ENCODE measurements around the gene NANOS2.

DNA sequence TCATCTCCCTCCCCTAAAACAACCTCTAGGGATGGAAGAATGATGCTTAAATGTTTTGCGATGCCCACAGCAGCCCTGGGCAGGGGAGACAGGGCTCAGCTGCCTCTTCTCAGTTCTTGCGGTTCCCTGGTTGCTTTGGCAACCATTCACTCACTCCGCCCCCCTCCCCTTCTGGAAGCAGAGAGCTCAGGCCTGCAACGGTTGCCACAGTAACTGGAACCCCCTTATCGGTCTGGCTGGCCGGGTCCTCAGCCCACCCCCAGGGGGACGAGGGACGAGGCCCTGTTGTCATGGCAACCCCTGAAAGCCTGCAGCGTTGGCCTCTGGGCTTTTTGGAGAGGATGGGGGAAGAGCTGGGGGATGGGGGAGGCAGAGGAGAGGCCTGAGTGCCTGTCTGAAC is 39.6 kb upstream of the NANOS2 start:
- TF ChIP-seq, protein P1, sequence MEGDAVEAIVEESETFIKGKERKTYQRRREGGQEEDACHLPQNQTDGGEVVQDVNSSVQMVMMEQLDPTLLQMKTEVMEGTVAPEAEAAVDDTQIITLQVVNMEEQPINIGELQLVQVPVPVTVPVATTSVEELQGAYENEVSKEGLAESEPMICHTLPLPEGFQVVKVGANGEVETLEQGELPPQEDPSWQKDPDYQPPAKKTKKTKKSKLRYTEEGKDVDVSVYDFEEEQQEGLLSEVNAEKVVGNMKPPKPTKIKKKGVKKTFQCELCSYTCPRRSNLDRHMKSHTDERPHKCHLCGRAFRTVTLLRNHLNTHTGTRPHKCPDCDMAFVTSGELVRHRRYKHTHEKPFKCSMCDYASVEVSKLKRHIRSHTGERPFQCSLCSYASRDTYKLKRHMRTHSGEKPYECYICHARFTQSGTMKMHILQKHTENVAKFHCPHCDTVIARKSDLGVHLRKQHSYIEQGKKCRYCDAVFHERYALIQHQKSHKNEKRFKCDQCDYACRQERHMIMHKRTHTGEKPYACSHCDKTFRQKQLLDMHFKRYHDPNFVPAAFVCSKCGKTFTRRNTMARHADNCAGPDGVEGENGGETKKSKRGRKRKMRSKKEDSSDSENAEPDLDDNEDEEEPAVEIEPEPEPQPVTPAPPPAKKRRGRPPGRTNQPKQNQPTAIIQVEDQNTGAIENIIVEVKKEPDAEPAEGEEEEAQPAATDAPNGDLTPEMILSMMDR (conservative IDR thresholded peaks at IDR 0.05; ENCODE audit: low read depth, low read length) = no peak
- TF ChIP-seq NFE2L2 (IDR thresholded peaks at IDR 0.05; ENCODE audit: low read depth, low read length) (no peak), POLR2A (IDR thresholded peaks at IDR 0.05; ENCODE audit: low read depth, low read length) (no peak), RAD21 (IDR thresholded peaks at IDR 0.05; ENCODE audit: low read length) (no peak), MXI1 (IDR thresholded peaks at IDR 0.05; ENCODE audit: borderline replicate concordance, low read depth, low read length) (no peak), MAZ (IDR thresholded peaks at IDR 0.05; ENCODE audit: borderline replicate concordance, low read depth, low read length) (no peak), CHD1 (IDR thresholded peaks at IDR 0.05; ENCODE audit: low read depth, low read length) (no peak), MAFK (IDR thresholded peaks at IDR 0.05; ENCODE audit: low read depth, low read length) (no peak), RFX5 (IDR thresholded peaks at IDR 0.05; ENCODE audit: low read depth, low read length) (no peak), CEBPB (IDR thresholded peaks at IDR 0.05; ENCODE audit: low read depth, low read length) (no peak), FOS (IDR thresholded peaks at IDR 0.05; ENCODE audit: low read depth, low read length) (no peak), RCOR1 (IDR thresholded peaks at IDR 0.05; ENCODE audit: insufficient replicate concordance, low read length) (no peak), SMC3 (IDR thresholded peaks at IDR 0.05; ENCODE audit: low read depth, low read length) (no peak)
- TF ChIP-seq, protein P2, sequence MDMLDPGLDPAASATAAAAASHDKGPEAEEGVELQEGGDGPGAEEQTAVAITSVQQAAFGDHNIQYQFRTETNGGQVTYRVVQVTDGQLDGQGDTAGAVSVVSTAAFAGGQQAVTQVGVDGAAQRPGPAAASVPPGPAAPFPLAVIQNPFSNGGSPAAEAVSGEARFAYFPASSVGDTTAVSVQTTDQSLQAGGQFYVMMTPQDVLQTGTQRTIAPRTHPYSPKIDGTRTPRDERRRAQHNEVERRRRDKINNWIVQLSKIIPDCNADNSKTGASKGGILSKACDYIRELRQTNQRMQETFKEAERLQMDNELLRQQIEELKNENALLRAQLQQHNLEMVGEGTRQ (IDR thresholded peaks at IDR 0.05; ENCODE audit: low read depth, low read length) = no peak
